Mesenchymal stem cell (in vitro differentiated cells and primary cell): ENCODE results near the gene FOXC1.

Source experiments
- DNase-seq: peaks from one replicate; pipeline ENCODE4 v3.0.0-alpha.2; 2013
- H2AFZ ChIP-seq: one replicate; pipeline ENCODE4 v1.6.1; 2013; ENCODE audit warnings: low read depth, mild to moderate bottlenecking, control low read depth, inconsistent platforms, low read length, moderate library complexity
- H2AK5ac ChIP-seq: 2 replicates; pipeline ENCODE4 v1.6.1; 2013; ENCODE audit warnings: low read length, moderate library complexity, mild to moderate bottlenecking, inconsistent platforms; ENCODE audit not compliant: severe bottlenecking
- H2BK120ac ChIP-seq: one replicate; pipeline ENCODE4 v1.6.1; 2013; ENCODE audit warnings: low read depth, mild to moderate bottlenecking, inconsistent platforms, low read length, moderate library complexity
- H2BK12ac ChIP-seq, 2 experiments: one replicate each; pipeline ENCODE4 v1.6.1; 2013; ENCODE audit warnings: inconsistent platforms in 2 of 2, low read length in 2 of 2, mild to moderate bottlenecking in 2 of 2, moderate library complexity in 2 of 2, control low read depth in 1 of 2
- H2BK15ac ChIP-seq: one replicate; pipeline ENCODE4 v1.6.1; 2013; ENCODE audit warnings: mild to moderate bottlenecking, low read depth, inconsistent platforms; ENCODE audit not compliant: poor library complexity, severe bottlenecking
- H2BK5ac ChIP-seq: 2 replicates; pipeline ENCODE4 v1.6.1; 2013; ENCODE audit warnings: low read depth, mild to moderate bottlenecking, low read length, control low read depth, inconsistent platforms; ENCODE audit not compliant: poor library complexity, severe bottlenecking
- H3K14ac ChIP-seq, 2 experiments: one replicate each; pipeline ENCODE4 v1.6.1; 2013; ENCODE audit warnings: inconsistent platforms in 2 of 2, low read length in 2 of 2, control low read depth in 1 of 2, mild to moderate bottlenecking in 1 of 2, moderate library complexity in 1 of 2
- H3K18ac ChIP-seq, 2 experiments: one replicate each; pipeline ENCODE4 v1.6.1; 2013; ENCODE audit warnings: inconsistent platforms in 2 of 2, low read length in 2 of 2, control low read depth in 1 of 2, low read depth in 1 of 2, mild to moderate bottlenecking in 1 of 2
- H3K23ac ChIP-seq, 2 experiments: one replicate each; pipeline ENCODE4 v1.6.1; 2013; ENCODE audit warnings: inconsistent platforms in 2 of 2, low read length in 2 of 2, mild to moderate bottlenecking in 2 of 2, moderate library complexity in 2 of 2, control low read depth in 1 of 2
- H3K27ac ChIP-seq: 2 replicates; pipeline ENCODE4 v1.5.1; 2013; ENCODE audit warnings: mild to moderate bottlenecking, moderate library complexity, low read length, control low read depth, inconsistent platforms; ENCODE audit not compliant: poor library complexity, severe bottlenecking
- H3K27me3 ChIP-seq, 2 experiments: 2 replicates each; pipeline versions ENCODE4 v1.6.1 to v1.7.0; 2013; ENCODE audit warnings: low read length in 2 of 2, mild to moderate bottlenecking in 2 of 2, moderate library complexity in 2 of 2, control low read depth in 1 of 2, inconsistent platforms in 1 of 2; ENCODE audit not compliant: control insufficient read depth in 1 of 2, insufficient read depth in 1 of 2
- H3K36me3 ChIP-seq, 2 experiments: 2 replicates each; pipeline versions ENCODE4 v1.6.1 to v1.7.0; 2013; ENCODE audit warnings: low read length in 2 of 2, control low read depth in 1 of 2, inconsistent platforms in 1 of 2, low read depth in 1 of 2, mild to moderate bottlenecking in 1 of 2; ENCODE audit not compliant: insufficient read depth in 2 of 2, control insufficient read depth in 1 of 2
- H3K4ac ChIP-seq, 2 experiments: one replicate each; pipeline ENCODE4 v1.6.1; 2013; ENCODE audit warnings: inconsistent platforms in 2 of 2, low read length in 2 of 2, mild to moderate bottlenecking in 2 of 2, moderate library complexity in 2 of 2, control low read depth in 1 of 2, low read depth in 1 of 2
- H3K4me1 ChIP-seq: 2 replicates; pipeline ENCODE4 v1.6.1; 2013; ENCODE audit warnings: low read depth, low read length, control low read depth; ENCODE audit not compliant: control insufficient read depth, insufficient read depth
- H3K4me2 ChIP-seq: 2 replicates; pipeline ENCODE4 v1.6.1; 2013; ENCODE audit warnings: low read length, mild to moderate bottlenecking, inconsistent platforms; ENCODE audit not compliant: poor library complexity, severe bottlenecking
- H3K4me3 ChIP-seq, 2 experiments: 2 replicates each; pipeline versions ENCODE4 v1.5.1 to v1.7.0; 2013; ENCODE audit warnings: low read length in 2 of 2, mild to moderate bottlenecking in 2 of 2, control low read depth in 1 of 2, low read depth in 1 of 2; ENCODE audit not compliant: insufficient read depth in 1 of 2
- H3K79me1 ChIP-seq: replicated peaks from 2 replicates; pipeline ENCODE4 v1.6.1; 2013; ENCODE audit warnings: mild to moderate bottlenecking, control low read depth, low read length, inconsistent platforms; ENCODE audit not compliant: poor library complexity, severe bottlenecking
- H3K9ac ChIP-seq: 2 replicates; pipeline ENCODE4 v1.7.0; 2013; ENCODE audit warnings: mild to moderate bottlenecking, low read length, moderate library complexity
- H3K9me3 ChIP-seq: 2 replicates; pipeline ENCODE4 v1.7.0; 2013; ENCODE audit warnings: mild to moderate bottlenecking, low read length; ENCODE audit not compliant: control insufficient read depth
- H4K8ac ChIP-seq: one replicate; pipeline ENCODE4 v1.6.1; 2013; ENCODE audit warnings: inconsistent platforms, mild to moderate bottlenecking, low read length, moderate library complexity
- H4K91ac ChIP-seq: one replicate; pipeline ENCODE4 v1.6.1; 2013; ENCODE audit warnings: mild to moderate bottlenecking, low read length, inconsistent platforms
- WGBS: methylation state at CpG from one replicate; pipeline ENCODE4 v1.1.7; 2013; ENCODE audit warnings: mixed read lengths; 5-methylcytosine and 5-hydroxymethylcytosine counted together

The FOXC1 gene

DNA sequence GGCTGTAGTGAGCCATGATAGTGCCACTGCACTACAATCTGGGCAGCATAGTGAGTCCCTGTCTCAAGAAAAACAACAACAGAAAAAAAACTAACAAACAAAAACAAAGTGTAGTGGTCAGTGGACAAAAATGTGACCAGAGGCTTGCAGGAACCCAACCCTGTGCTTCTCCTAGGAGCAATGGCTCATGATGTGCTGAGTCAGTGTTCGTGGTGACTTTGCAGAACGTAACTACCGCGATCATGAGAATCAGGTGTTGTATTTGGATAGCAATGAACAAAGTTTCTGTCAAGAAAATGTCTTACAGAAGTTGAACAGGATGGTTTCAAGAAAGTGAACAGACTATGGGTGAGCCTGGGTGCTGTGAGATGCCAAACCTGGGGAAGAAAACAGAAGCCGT, 18.5 kb upstream of the FOXC1 start:
- Histone ChIP-seq H2BK12ac (no peak overlapping the region), H4K91ac (no peak overlapping the region), H3K36me3 (peaks cover 0 to 2% of the 10 kb centered on the region in 2 experiments), H3K23ac (no peak overlapping the region), H3K4me1 (peaks cover 2% of the 10 kb centered on the region), H3K9me3 (peaks cover 7% of the 10 kb centered on the region), H2AFZ (no peak overlapping the region), H3K14ac (no peak overlapping the region), H3K4me2 (no peak overlapping the region), H3K27me3 (peaks cover 55 to 79% of the 10 kb centered on the region in 2 experiments), H3K4me3 (no peak overlapping the region), H2BK15ac (no peak overlapping the region), H3K9ac (no peak overlapping the region), H3K18ac (no peak overlapping the region), H4K8ac (no peak overlapping the region), H2BK120ac (no peak overlapping the region), H2AK5ac (no peak overlapping the region), H3K27ac (no peak overlapping the region), H3K4ac (no peak overlapping the region), H3K79me1 (no peaks in the 10 kb centered on the region), H2BK5ac (no peak overlapping the region)
- no peak for DNase-seq
- 88% methylated on average over 5 of the region's 5 CpGs for WGBS

DNA sequence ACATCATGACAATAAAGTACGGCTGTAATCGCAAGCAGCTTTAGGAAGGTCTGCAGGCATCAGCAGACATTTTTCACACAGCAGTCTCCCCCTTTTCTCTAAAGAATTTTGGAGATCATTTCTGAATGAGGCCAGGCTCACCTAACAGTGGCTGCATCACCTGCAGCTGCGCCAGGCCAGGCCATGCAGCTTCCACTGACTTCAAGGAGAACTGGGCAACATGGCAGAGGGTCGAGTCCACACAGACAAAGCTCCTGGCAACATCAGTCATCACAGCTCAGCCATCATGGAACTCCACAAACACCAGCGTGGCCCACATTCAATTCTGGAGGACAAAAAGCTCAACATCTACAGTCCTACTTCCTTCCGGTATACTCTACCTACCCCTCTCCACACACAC, 17.8 kb upstream of the FOXC1 start:
- Histone ChIP-seq H3K9ac (no peak overlapping the region), H2BK120ac (no peak overlapping the region), H3K27ac (no peak overlapping the region), H3K27me3 (peaks cover 52 to 82% of the 10 kb centered on the region in 2 experiments), H3K36me3 (peaks cover 0 to 2% of the 10 kb centered on the region in 2 experiments), H3K9me3 (peaks cover 7% of the 10 kb centered on the region), H2BK5ac (no peak overlapping the region), H3K23ac (no peak overlapping the region), H2AK5ac (no peak overlapping the region), H3K79me1 (no peaks in the 10 kb centered on the region), H4K91ac (no peak overlapping the region), H2AFZ (no peak overlapping the region), H3K4me2 (no peak overlapping the region), H4K8ac (no peak overlapping the region), H3K4me3 (no peak overlapping the region), H3K14ac (no peak overlapping the region), H3K4me1 (peaks cover 2% of the 10 kb centered on the region), H3K4ac (no peak overlapping the region), H2BK15ac (no peak overlapping the region), H2BK12ac (no peak overlapping the region), H3K18ac (no peak overlapping the region)
- 74% methylated on average over 6 of the region's 6 CpGs for WGBS
- no peak for DNase-seq

DNA sequence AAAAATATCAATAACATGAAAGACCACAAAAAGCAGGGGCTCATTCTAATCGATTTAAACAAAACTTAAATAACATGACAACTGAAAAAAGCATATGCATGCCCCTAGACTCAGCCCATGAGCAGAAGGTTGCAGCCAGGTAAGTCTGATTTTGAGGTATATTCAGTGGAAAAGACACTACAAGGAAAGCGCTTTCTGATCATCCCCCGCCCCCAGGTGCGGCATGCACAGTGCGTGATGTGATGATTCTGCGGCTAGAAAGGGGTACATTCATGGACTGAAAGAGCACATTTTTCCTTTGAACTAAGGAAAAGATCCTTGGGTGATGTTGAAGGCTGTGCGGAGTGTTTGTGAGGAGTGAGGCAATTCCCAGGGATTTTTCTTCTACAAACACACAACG, 16.9 kb upstream of the FOXC1 start:
- H3K14ac ChIP-seq, result no peak overlapping the region
- DNase-seq, result no peak
- H3K4me1 ChIP-seq, result peaks cover 2% of the 10 kb centered on the region
- H2AK5ac ChIP-seq, result no peak overlapping the region
- H3K27ac ChIP-seq, result no peak overlapping the region
- no peak overlapping the region for H2AFZ ChIP-seq
- no peak overlapping the region for H2BK15ac ChIP-seq
- no peak overlapping the region for H3K23ac ChIP-seq
- no peak overlapping the region for H3K4ac ChIP-seq
- no peak overlapping the region for H3K4me2 ChIP-seq
- H3K9ac ChIP-seq, result no peak overlapping the region
- no peak overlapping the region for H3K4me3 ChIP-seq
- no peak overlapping the region for H2BK12ac ChIP-seq
- peaks cover 45 to 84% of the 10 kb centered on the region in 2 experiments for H3K27me3 ChIP-seq
- no peaks in the 10 kb centered on the region for H3K79me1 ChIP-seq
- no peak overlapping the region for H4K8ac ChIP-seq
- H4K91ac ChIP-seq, result no peak overlapping the region
- H2BK120ac ChIP-seq, result no peak overlapping the region
- no peak overlapping the region for H2BK5ac ChIP-seq
- 89% methylated on average over 7 of the region's 8 CpGs for WGBS
- H3K18ac ChIP-seq, result no peak overlapping the region
- no peaks in the 10 kb centered on the region for H3K36me3 ChIP-seq
- H3K9me3 ChIP-seq, result peaks cover 7% of the 10 kb centered on the region

DNA sequence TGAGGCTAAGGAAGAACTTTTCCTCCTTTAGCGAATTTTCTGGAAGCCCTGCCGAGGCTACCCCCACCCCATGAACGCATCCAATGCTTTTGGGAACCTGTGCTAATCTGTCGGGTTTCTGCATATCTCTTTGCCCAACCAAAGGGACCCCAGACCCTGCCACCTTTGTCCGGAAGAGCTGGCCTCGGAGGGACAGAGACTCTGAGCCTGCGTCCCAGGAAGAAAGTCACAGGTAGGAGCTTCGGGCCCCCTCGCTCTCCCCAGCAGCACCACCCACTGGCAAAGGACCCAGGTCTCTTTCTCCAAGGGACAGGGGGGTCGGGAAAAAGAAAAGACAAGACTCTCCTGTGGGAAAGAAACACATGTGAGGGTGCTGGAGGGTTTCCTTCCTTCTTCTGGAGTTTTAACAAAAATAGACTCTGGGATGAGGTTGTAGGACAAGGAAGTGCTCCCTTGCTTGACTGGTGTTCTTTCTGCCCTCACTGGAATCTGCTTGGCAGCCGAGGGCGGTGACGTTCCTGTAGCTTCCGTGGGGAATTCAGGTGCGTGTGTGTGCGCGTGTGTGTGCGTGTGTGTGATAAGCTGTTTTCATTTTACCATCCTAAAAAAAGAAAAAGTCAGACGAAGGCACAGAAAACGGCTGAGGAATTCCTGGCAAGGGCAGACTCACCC, 16.3 kb upstream of the FOXC1 start:
- Histone ChIP-seq H2AK5ac (no peak overlapping the region), H4K8ac (no peak overlapping the region), H3K4me3 (no peak overlapping the region), H3K14ac (no peak overlapping the region), H2AFZ (no peak overlapping the region), H2BK120ac (no peak overlapping the region), H2BK5ac (no peak overlapping the region), H4K91ac (no peak overlapping the region), H2BK15ac (no peak overlapping the region), H2BK12ac (no peak overlapping the region), H3K4me2 (no peak overlapping the region), H3K18ac (no peak overlapping the region), H3K27me3 (peaks cover 45 to 80% of the 10 kb centered on the region in 2 experiments), H3K4me1 (peaks cover 2% of the 10 kb centered on the region), H3K36me3 (no peaks in the 10 kb centered on the region), H3K9me3 (peaks cover 7% of the 10 kb centered on the region), H3K79me1 (no peaks in the 10 kb centered on the region), H3K4ac (no peak overlapping the region), H3K23ac (no peak overlapping the region), H3K27ac (no peak overlapping the region), H3K9ac (no peak overlapping the region)
- DNase-seq, result no peak
- WGBS, result 91% methylated on average over 20 of the region's 20 CpGs
